ENCODE data around the gene MLIP. TPM values are rescaled to one million over a fixed set of nuclear protein-coding genes. Genes with fewer than 3 reads are reported as not detected.

Gene MLIP
- total RNA-seq, 4 donors from 2014 or later = 182 to 383 (median 296) TPM

DNA sequence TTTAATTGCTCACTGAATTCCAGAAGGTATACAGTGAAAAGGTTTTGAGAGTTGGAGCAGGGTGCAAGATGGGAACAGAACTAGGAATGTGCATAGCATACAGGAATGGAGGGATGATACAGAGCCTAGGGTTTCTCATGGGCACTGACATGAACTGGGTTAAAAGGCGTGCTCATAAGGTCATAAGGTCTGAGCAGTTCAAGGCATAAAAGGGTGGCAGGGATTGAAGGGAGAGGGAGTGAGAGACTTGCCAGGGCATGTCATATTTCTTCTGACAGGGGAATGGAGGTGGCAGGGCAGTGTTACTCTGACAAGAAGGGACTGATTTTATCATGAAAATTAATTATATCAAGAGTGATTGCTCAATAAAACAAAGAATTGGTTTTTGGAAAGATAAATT is 4.7 kb downstream of the MLIP start:
- 64 to 97% methylated on average over 1 of the region's 1 CpG for WGBS, 2 donors
- no peak for DNase-seq (ENCODE audit: low spot score in 2 of 2)
- Histone ChIP-seq H3K9me3 (no peaks in the 10 kb centered on the region), H3K36me3 (no peaks in the 10 kb centered on the region), H3K4me3 (no peak overlapping the region), H3K27me3 (no peaks in the 10 kb centered on the region), H3K27ac (no peak overlapping the region), H3K4me1 (peaks cover 0 to 13% (median 2%) of the 10 kb centered on the region in 4 donors)
- TF ChIP-seq POLR2A (IDR thresholded peaks at IDR 0.05) (no peak), EP300 (IDR thresholded peaks at IDR 0.05) (no peak)
- TF ChIP-seq, protein P1, sequence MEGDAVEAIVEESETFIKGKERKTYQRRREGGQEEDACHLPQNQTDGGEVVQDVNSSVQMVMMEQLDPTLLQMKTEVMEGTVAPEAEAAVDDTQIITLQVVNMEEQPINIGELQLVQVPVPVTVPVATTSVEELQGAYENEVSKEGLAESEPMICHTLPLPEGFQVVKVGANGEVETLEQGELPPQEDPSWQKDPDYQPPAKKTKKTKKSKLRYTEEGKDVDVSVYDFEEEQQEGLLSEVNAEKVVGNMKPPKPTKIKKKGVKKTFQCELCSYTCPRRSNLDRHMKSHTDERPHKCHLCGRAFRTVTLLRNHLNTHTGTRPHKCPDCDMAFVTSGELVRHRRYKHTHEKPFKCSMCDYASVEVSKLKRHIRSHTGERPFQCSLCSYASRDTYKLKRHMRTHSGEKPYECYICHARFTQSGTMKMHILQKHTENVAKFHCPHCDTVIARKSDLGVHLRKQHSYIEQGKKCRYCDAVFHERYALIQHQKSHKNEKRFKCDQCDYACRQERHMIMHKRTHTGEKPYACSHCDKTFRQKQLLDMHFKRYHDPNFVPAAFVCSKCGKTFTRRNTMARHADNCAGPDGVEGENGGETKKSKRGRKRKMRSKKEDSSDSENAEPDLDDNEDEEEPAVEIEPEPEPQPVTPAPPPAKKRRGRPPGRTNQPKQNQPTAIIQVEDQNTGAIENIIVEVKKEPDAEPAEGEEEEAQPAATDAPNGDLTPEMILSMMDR (IDR thresholded peaks at IDR 0.05) = no peak

- Histone ChIP-seq H3K4me3 (no peak overlapping the region), H3K9me3 (no peaks in the 10 kb centered on the region), H3K27me3 (no peaks in the 10 kb centered on the region), H3K4me1 (no peaks in the 10 kb centered on the region), H3K36me3 (no peaks in the 10 kb centered on the region), H3K27ac (no peak overlapping the region)
- 94 to 100% methylated on average over 2 of the region's 2 CpGs for WGBS, 2 donors
- TF ChIP-seq POLR2A (IDR thresholded peaks at IDR 0.05) (no peak), EP300 (IDR thresholded peaks at IDR 0.05) (no peak)
- TF ChIP-seq, protein P1 (IDR thresholded peaks at IDR 0.05) = no peak
- no peak for DNase-seq (ENCODE audit: low spot score in 2 of 2)
Measured at GRCh38 chr6:54118117-54118516, 6.9 kb downstream of the MLIP start.

GRCh38 chr6:54125493-54125892 is 14.2 kb downstream of the MLIP start:
- H3K9me3 ChIP-seq = no peaks in the 10 kb centered on the region
- no peak for DNase-seq (ENCODE audit: low spot score in 2 of 2)
- H3K27ac ChIP-seq = no peak overlapping the region
- no peak overlapping the region for H3K4me3 ChIP-seq
- no peaks in the 10 kb centered on the region for H3K4me1 ChIP-seq
- no peaks in the 10 kb centered on the region for H3K27me3 ChIP-seq
- no peaks in the 10 kb centered on the region for H3K36me3 ChIP-seq
- TF ChIP-seq EP300 (IDR thresholded peaks at IDR 0.05) (no peak), POLR2A (IDR thresholded peaks at IDR 0.05) (no peak)
- TF ChIP-seq, protein P1 (IDR thresholded peaks at IDR 0.05) = no peak
- WGBS, 2 donors = 68 to 70% methylated on average over 5 of the region's 5 CpGs

GRCh38 chr6:54130179-54130578 is 18.9 kb downstream of the MLIP start:
- Histone ChIP-seq H3K36me3 (no peaks in the 10 kb centered on the region), H3K27ac (no peak overlapping the region), H3K27me3 (no peaks in the 10 kb centered on the region), H3K9me3 (no peaks in the 10 kb centered on the region), H3K4me3 (no peak overlapping the region), H3K4me1 (no peaks in the 10 kb centered on the region)
- no peak for DNase-seq (ENCODE audit: low spot score in 2 of 2)
- 85 to 88% methylated on average over 3 of the region's 3 CpGs for WGBS, 2 donors
- no peak for TF ChIP-seq EP300 (IDR thresholded peaks at IDR 0.05)

DNA sequence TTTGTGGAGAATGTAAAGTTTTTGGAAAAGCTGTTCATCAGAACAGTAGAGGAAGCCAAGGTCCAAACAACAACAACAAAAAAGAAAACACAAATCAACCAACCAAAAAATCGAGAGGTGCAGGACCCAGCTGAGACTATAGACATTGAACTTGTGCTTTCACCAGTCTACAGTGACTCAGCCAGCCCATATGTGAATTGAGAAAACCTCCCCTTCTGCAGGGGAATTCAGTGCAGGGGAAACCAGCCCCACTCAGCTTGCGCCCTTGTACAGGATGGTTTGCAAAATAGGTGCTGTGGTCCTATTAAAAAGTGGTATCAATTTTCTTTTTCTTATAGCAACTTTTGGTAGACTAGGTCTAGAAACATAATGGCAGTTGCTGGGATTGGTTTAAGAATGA is 21.3 kb downstream of the MLIP start:
- H3K9me3 ChIP-seq = no peaks in the 10 kb centered on the region
- no peak overlapping the region for H3K27ac ChIP-seq
- no peaks in the 10 kb centered on the region for H3K36me3 ChIP-seq
- H3K27me3 ChIP-seq = no peaks in the 10 kb centered on the region
- no peak for DNase-seq (ENCODE audit: low spot score in 2 of 2)
- 87 to 89% methylated on average over 2 of the region's 2 CpGs for WGBS, 2 donors
- TF ChIP-seq, protein P1 (IDR thresholded peaks at IDR 0.05) = no peak
- TF ChIP-seq POLR2A (IDR thresholded peaks at IDR 0.05) = no peak
- no peak for TF ChIP-seq EP300 (IDR thresholded peaks at IDR 0.05)
- no peak overlapping the region for H3K4me3 ChIP-seq
- peaks cover 0 to 4% (median 0%) of the 10 kb centered on the region in 4 donors for H3K4me1 ChIP-seq

- H3K9me3 ChIP-seq = no peaks in the 10 kb centered on the region
- H3K4me3 ChIP-seq = no peak overlapping the region
- no peak overlapping the region for H3K27ac ChIP-seq
- no peak for TF ChIP-seq EP300 (IDR thresholded peaks at IDR 0.05)
- no peak for TF ChIP-seq POLR2A (IDR thresholded peaks at IDR 0.05)
- TF ChIP-seq, protein P1 (IDR thresholded peaks at IDR 0.05) = no peak
- no peaks in the 10 kb centered on the region for H3K27me3 ChIP-seq
- no peak for DNase-seq (ENCODE audit: low spot score in 2 of 2)
- H3K4me1 ChIP-seq = peaks cover 0 to 4% (median 0%) of the 10 kb centered on the region in 4 donors
- 87 to 94% methylated on average over 3 of the region's 3 CpGs for WGBS, 2 donors
- H3K36me3 ChIP-seq = no peaks in the 10 kb centered on the region
Measured at GRCh38 chr6:54133186-54133585, 21.9 kb downstream of the MLIP start.
